NCI-H345 (cell line): ENCODE data around the gene ASB15.
A peak's percentile ranks its signal among the peaks of the same experiment; 100 is the strongest.

Experiments used
- DNase-seq: peaks from one replicate; lab custom pipeline; 2025; lab: John Stamatoyannopoulos, UW

Gene ASB15

DNA sequence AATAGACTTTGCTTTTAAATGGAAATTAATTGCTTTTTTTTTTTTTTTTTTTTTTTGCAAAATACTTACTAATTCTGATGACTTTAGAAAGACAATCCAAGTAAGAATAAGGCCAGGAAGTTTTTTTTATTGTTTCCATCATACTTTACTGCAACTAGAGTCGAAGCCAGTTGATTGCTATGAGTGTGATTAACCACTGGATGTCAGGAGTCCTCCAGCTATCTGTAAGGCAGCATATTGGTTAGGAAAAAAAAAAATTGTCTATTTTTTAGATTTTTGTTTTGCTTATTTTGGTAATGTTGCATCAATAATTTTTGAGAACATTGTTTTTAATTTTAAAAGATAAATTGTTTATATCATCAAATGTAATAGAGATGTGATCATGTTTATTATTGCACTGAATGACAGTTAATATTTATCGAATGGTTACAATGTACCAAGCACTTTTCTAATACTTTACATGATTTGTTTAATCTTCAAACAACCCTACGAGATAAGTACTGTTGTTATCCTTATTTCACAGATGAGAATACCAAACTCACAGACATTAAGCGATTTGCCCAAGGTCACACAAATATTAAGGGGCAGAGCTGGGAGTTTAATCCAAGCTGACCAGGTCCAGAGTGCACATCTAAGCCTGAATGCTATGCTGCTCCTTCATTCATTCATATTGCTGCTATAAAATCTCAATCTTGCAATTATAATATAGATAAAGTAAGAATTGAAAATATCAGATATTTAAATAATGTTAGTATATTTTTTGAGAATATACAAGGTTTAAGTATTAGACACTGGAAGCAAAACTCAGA, 34.1 kb downstream of the ASB15 start:
- DNase-seq, result peak; percentile 18

DNA sequence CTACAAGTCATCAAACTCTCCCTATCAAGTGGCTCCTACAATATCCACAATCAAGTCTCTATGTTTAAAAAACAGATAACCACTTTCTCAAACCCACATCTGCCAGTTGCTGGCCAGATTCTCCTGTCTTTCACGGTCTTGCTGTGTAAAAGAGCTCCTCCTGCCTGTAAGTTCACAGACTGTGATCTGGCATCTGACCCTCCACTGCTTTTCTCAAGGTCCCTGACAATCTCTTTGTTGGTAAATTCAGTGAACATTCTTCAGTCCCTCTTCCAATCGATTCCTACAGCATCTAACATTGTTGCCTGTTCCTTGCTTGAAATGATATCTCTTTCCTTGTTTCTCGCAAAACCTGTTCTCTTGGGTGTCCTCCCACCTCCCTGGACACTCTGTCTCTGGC, 35.6 kb downstream of the ASB15 start:
- no peak for DNase-seq

DNA sequence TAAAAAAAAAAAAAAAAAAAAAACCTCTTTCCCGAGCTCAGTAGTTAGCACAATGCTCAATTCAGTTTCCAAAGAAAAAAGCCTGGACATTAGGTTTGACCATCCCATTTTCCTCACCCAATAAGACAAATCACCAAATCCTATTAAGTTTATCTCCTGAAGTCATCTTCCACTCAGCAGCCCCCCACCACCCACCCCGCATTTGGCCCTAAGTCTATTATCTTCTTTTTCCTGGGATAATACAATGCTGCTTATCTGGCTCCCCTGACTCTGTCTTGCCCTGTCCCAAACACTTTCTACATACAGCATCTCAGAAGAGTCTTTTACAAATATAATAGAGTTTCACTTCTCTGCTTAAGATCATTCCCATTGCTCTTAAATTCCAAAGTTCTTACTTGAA, 36.3 kb downstream of the ASB15 start:
- no peak for DNase-seq

DNA sequence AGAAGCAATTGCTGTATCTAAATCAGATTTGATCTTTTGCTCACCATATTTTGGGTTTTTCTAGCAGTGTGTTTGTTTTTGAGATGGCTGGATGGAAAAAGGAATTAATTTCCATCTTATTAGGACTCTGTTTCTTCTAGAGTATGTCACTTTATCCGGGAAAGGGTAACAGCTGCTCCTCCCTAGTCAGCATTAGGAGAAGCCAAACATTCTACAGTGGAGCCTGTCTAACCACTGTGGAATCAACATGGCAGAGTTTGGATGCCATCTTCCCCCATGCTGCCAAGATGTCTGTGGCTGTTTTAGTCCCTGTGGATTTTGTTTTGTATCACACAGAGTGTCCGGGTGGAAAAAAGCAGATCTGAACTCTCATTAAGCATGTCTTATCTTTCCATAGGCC, 38.0 kb downstream of the ASB15 start:
- no peak for DNase-seq

GRCh38 chr7:123640583-123640982, 39.0 kb downstream of the ASB15 start:
- no peak for DNase-seq

DNA sequence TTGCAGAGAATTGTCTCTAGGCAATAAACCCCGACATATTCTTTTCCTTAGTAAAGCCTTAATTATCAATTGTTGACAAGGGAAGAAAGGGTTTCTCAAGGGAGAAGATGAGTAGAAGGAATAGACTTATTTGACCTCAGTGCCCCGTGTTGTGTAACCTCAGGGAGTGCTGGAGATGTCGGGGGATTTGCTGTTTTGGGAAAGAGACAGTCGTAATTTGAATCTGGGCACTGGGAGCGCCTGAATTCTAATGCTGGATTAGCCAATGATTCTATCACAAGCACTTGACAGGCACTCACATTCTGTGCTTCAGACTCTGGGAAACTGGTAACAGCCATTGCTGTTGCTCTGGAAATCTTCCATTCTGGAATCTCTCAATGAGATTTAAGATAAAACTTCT, 40.3 kb downstream of the ASB15 start:
- no peak for DNase-seq

GRCh38 chr7:123643495-123644441, 42.1 kb downstream of the ASB15 start:
- DNase-seq, result peak; percentile 90

DNA sequence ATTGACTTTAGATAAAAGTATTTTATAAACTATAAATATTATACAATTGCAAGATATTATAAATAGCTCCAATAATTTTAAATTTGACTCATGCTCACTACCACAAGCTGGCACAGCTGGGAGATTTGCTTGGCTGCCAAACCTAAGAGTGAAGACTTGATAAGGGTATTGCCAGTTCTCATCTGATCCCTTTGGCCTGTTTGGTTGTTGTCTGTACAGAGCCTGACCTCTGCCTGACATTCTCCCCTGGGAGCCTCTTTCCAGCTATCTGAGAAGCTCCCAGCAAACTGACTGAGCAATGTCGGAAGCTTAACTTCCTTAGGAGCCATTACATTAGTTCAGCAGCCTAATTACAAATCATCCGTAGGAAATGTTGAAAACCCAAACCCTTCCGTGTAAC, 43.9 kb downstream of the ASB15 start:
- no peak for DNase-seq

- DNase-seq, result no peak
Observed at GRCh38 chr7:123647106-123647730, 45.6 kb downstream of the ASB15 start.

- DNase-seq, result no peak
Observed at GRCh38 chr7:123649964-123650363, 48.3 kb downstream of the ASB15 start.

- DNase-seq, result no peak
Observed at GRCh38 chr7:123650595-123650994, 49.0 kb downstream of the ASB15 start.

- DNase-seq, result no peak
Observed at GRCh38 chr7:123652406-123652805, 50.8 kb downstream of the ASB15 start.

GRCh38 chr7:123653162-123653561, 51.5 kb downstream of the ASB15 start:
- no peak for DNase-seq

DNA sequence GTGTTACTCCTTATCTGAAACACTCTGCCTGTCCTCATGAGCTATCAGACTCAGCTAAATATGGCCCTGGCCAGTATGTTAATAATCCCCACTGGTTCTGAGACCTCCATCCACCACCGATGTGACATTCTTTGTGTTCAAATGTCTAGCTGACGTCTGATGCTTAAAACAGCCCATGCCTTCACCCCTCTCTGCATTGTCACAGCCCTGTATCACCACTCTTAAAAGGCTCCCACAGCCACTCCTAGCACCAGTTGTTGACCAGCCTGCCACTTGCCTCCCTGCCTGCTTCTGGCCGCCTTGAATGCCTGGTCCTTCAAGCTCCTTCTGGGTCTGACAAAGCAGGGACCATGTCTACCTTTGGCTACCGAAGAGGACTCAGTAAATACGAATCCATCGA, 54.0 kb downstream of the ASB15 start, which contains the start of gene LMOD2:
Gene LMOD2 (plus strand): TSS at position 253 of the 400 bp plus-strand sequence. CDS start 98 bp downstream, at position 351.
- no peak for DNase-seq

GRCh38 chr7:123656544-123657303, 55.1 kb downstream of the ASB15 start:
- no peak for DNase-seq

DNA sequence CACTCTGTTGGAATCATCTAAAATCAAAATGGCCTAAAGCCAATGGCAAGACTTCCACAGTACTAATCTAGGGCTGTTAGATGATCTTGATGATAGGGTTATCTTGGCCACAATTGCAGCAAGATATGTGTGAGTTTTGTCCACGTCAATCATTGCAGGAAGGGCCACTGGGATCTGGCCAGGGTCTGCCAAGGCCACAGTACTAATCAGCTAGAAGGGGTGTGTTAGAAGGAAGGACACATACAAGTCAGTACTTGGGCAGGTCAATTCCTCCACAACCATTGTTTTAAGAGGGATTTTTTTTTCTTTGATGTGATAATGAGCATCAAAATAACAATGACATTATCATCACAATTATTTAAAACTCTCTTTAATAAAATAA, 55.7 kb downstream of the ASB15 start:
- no peak for DNase-seq

DNA sequence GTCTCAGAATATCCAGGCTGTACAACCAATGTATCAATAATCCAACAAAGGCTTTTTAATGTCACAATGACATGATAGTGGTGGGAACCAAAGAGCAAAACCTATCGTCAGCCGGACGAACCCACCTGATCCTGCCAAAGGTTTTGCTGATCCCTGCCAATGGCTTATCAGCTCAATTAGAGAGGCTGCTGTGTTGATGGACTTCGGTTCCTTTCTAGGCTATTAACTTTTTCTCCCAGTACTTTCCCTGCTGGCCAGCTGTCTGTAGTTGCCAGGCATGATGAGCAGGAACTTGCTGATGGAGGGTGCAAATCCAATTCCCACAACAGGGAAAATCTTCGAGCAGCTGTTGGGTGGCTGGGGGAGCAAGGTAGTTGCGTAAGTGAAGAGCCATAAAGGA, 56.4 kb downstream of the ASB15 start:
- DNase-seq, result no peak

DNA sequence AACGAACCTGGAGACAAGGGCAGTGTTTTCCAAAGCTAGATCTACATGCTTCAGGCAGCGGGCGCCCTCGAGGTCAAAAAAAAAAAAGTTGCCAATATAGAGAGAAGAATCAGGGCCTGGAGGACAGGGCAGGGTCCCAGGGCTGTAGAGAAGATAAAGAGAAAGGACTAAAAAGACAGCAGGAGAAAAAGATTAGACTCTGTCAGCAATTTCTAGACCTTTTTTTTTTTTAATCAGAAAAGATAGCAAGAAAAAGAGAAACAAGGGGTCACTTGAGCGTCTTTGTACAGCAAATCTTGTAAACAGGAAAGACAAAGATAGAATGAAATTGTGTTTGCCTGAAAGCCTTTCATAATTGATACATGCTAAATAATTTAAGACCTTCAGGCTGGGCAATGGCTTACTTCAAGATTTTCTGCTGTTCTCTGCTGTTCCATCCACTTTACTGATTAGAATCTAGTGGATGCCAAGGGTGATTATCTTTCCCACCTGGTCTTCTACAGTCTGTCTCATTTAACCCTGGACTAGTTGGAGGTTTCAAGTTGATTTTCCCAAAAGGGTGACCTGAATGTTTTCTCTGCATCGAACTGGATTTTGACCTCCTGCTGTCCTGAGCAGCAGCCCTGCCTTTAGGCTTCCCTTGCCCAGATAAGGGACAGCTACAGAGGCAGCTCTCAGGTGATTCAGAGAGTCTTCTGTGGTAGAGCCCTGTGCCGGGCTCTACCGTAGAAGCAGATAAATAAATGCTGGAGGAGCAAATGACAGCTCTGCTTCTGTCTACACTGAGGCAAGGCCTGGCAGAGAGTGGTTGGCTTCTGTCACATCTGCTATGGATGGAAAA, 59.1 kb downstream of the ASB15 start:
- no peak for DNase-seq

DNA sequence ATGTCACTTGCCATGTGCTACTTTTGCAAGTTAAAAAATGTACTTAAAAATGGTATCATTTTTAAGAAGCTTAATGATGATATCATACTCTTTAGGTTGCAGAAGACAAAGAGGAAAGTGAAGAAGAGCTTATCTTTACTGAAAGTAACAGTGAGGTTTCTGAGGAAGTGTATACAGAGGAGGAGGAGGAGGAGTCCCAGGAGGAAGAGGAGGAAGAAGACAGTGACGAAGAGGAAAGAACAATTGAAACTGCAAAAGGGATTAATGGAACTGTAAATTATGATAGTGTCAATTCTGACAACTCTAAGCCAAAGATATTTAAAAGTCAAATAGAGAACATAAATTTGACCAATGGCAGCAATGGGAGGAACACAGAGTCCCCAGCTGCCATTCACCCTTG, 60.1 kb downstream of the ASB15 start:
- no peak for DNase-seq

DNA sequence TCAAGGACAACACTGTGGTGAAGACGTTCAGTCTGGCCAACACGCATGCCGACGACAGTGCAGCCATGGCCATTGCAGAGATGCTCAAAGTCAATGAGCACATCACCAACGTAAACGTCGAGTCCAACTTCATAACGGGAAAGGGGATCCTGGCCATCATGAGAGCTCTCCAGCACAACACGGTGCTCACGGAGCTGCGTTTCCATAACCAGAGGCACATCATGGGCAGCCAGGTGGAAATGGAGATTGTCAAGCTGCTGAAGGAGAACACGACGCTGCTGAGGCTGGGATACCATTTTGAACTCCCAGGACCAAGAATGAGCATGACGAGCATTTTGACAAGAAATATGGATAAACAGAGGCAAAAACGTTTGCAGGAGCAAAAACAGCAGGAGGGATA, 60.7 kb downstream of the ASB15 start:
- no peak for DNase-seq

GRCh38 chr7:123662755-123663154, 61.1 kb downstream of the ASB15 start:
- DNase-seq, result no peak
